ENCODE data around the gene ZNF491.
"Not testable (repeated sequence)": the region's sequence is repeated elsewhere in the genome, so short reads cannot be mapped to it uniquely, and the experiment has no call there.

DNA sequence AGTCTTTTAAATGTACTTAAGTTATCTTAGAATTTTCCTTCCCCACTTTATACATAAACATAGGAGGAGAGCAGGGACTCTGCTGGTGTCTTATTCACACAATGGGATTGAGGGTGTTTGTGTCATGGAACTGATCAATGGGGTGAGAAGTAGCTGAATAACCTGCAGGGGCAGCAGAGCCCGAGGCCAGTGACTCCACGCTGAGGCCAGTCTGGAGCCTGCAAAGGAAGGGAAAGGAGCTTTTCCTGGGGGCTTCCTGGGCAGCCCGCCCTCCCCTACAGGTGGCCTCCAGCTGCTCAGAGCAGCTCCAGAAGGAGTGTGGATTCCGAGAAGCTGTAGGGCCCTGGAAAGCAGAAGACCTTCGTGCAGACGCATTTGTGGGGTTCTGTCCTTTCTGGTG lies 49.3 kb downstream of the ZNF491 start:
- not testable (repeated sequence) for TF ChIP-seq EZH2 (IDR thresholded peaks at IDR 0.05; ENCODE audit: insufficient read depth, low read length)
- TF ChIP-seq, protein P1, sequence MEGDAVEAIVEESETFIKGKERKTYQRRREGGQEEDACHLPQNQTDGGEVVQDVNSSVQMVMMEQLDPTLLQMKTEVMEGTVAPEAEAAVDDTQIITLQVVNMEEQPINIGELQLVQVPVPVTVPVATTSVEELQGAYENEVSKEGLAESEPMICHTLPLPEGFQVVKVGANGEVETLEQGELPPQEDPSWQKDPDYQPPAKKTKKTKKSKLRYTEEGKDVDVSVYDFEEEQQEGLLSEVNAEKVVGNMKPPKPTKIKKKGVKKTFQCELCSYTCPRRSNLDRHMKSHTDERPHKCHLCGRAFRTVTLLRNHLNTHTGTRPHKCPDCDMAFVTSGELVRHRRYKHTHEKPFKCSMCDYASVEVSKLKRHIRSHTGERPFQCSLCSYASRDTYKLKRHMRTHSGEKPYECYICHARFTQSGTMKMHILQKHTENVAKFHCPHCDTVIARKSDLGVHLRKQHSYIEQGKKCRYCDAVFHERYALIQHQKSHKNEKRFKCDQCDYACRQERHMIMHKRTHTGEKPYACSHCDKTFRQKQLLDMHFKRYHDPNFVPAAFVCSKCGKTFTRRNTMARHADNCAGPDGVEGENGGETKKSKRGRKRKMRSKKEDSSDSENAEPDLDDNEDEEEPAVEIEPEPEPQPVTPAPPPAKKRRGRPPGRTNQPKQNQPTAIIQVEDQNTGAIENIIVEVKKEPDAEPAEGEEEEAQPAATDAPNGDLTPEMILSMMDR (IDR thresholded peaks at IDR 0.05; ENCODE audit: insufficient read depth, low read depth, low read length): not testable (repeated sequence)
